GM10847 (cell line): ENCODE results near the gene GLIS1.

Experiments
- POLR2A ChIP-seq: IDR thresholded peaks from 2 replicates; pipeline ENCODE4 v1.6.1; 2011; ENCODE audit not compliant: insufficient read length; ENCODE audit errors: extremely low read depth

The GLIS1 gene

DNA sequence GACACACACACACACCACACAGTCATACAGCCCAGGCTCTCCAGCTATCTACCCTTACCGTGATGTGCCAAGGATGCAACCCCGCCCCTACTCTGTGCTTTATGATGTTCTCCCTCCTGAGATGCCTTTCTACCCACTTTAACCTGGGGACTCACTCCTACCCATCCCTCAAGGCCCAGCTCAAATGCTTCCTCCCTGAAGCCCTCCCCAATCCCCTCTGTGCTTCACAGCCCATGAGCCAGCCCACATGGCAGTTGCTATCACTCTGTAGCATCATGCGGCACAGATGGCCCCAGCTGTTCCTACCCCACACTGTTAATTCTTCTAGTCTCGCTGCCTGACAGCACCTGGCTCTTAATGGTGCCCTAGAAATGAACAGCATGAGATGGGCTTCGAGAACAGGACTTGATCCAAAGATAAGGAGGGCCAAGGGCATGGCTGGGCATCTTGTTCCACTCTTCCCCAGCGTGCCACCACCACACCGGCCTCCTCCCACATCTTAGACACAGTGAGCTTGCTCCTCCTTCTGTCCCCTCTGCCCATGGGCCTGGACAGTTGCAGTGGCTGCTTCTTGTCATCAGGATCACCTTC, 109.8 kb downstream of the GLIS1 start:
- TF ChIP-seq POLR2A, result no peak

DNA sequence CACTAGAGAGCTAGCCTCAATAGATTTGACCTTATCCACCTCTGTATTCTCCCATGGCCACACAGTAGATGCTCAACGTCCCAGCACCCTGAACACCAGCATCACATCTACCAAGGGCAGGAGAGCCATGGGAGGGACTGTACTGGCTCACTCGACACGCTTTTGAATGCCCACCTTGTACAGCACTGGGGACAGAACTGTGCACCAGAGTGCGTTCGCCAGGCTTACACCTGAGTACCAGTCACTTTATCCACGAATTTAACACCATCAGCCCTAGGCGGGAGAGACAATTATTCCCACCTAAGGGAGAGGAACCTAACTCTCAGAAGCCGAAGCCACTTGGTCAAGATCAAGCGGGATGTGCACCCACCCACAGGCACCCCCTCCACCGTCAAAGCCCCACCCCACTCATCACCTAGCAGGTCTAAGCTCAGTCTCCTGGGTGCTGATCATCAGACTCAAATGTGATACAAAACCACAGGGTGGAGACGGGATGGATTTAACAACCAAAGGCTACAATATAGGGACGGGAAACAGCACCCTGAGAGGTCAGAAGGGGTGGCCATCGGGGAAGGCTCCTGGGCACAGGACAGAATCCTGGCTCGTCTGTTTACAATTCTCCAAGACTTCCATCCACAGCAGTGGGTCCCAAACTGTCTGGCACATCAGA, 110.5 kb downstream of the GLIS1 start:
- TF ChIP-seq POLR2A, result no peak

DNA sequence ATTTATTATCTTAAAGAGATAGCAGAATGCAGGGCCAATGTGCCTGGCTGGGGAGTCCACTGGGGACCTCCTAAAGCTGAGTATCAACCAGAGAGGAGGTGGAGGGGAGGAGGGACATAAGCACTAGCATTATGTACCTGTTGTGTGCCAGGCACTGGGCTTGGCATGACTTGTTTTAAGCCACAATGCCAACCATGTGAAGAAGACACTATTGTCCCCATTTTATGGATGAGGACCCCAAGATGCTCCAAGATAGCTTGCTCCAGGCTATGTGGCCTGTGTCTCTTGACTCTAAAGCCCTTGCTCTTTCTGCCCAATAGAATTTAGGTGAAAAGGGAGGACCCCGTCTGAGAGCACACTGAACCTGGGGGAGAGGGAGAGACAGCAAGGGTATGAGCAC, 111.3 kb downstream of the GLIS1 start:
- no peak for TF ChIP-seq POLR2A

DNA sequence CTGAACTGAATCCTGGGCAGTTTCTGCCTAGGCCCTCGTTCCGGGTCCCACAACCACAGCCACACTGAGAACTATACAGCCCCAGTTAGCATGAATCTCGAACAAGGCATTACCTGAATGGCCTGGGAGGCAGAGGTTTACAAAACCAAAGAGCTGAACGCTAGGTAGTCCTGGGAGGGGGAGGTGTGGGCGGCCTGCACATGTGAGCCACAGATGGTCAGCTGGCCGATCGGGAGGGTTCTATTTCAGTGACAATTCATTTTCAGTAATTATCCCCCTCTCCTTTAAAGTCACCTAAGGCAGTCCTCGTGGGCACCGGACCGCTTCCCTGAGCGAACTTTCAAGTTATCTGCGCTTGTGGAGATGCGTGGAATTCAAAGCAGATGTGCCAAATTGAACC, 111.9 kb downstream of the GLIS1 start:
- no peak for TF ChIP-seq POLR2A

DNA sequence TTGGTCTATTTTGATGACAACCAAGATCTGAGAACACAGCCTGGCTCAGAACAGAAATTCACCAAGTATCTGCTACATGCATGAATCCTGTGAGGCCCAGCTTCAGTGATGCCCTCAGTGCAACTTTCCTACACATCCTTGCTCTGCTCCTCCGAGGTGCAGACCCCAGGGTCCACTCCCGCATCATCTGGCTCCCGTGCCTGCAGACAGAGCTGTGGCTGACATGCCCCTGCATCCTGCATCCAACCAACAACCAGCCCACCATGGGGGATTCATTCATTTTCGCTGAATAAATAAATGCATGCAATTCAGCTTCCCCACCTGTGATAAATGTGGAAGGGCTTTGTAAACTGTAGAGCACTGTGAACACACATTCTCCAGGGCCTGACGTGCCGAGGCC, 112.3 kb downstream of the GLIS1 start:
- TF ChIP-seq POLR2A, result no peak

DNA sequence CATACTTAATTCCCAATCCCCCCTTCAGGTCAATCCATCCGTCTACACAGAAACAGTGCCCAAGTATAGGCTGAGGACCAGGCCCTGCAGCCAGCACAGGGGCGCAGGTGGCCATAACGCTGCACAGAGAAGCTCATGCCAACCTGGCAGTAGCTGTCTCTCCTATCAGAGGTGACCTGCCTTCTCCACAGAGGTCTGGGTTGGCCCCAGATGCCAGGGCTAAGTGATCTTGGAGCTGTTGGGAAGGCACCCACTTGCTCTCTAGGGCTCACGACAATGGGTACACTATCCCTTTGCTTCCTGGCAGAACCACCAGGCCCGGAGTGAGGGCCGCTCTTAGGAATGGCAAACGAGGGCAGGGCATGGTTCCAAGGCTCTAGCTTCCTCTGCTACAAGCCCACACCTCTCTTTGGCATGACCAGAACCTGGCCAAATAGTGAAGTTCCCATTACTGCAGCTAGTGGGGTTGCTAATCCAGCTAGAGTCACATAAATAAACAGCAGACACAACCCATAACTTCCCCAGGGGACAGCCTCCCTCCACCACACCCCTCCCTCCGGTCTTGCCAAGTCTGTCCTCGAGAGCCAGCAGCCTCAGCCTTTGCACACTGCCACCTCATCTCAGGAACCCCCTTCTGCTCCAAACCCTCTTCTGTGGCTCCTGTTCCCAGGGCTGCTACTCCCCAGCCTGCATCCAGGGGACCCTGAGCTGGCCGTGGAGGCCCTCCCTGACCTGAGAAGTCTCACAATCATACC, 113.0 kb downstream of the GLIS1 start:
- no peak for TF ChIP-seq POLR2A

DNA sequence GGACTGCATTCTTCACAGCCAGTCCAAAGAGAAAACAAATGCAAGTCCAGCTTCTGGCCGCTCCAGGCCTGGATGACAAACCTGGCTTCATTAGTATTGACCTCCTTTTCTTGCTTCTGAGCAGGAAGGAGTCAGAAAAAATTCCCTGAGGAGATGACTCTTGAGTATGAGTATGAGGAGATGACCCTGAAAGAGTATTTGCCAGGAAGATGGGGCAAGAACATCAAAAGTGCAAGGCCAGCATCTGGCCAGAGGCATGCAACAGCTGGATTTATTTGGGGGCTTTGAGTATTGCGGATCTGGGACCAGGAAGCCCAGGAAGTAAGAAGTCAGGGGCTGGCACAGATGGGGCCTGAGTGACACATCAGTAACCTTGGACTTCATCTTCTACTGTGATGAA, 113.9 kb downstream of the GLIS1 start:
- no peak for TF ChIP-seq POLR2A

DNA sequence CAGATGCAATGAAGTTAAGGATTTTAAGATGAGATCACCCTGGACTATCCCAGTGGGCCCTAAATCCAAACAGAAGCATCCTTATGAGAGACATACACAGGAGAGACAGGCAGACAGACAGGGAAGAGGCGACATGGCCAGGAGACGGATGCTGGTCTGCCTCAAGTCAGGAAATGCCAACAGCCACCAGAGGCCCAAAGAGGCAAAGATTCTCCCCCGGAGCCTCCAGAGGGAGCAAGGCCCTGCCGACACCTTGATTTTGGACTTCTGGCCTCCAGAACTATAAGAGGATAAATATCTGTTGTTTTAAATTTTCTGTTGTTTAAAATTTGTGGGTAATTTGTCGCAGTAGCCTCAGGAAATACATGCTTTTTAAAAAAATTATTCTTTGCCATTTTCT, 116.4 kb downstream of the GLIS1 start:
- TF ChIP-seq POLR2A, result no peak

DNA sequence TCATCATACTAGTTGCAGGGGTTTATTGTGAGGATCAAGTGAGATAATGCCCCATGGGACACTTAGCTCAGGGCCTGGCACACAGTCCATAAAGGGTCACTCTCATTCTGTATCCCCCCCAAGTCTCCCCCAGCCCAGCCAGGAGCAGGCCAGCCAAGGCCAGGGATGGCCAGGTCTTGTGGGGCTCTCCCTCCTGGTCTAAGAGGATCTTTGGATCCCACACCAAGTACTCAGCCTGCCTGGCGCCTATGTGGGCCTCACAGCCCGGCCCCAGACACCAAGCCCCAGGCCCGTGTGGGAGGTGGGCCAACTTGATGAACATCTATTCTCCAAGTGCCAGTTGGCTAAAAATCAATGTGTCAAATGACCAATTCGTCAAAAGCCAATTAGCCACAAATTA, 117.8 kb downstream of the GLIS1 start:
- no peak for TF ChIP-seq POLR2A

DNA sequence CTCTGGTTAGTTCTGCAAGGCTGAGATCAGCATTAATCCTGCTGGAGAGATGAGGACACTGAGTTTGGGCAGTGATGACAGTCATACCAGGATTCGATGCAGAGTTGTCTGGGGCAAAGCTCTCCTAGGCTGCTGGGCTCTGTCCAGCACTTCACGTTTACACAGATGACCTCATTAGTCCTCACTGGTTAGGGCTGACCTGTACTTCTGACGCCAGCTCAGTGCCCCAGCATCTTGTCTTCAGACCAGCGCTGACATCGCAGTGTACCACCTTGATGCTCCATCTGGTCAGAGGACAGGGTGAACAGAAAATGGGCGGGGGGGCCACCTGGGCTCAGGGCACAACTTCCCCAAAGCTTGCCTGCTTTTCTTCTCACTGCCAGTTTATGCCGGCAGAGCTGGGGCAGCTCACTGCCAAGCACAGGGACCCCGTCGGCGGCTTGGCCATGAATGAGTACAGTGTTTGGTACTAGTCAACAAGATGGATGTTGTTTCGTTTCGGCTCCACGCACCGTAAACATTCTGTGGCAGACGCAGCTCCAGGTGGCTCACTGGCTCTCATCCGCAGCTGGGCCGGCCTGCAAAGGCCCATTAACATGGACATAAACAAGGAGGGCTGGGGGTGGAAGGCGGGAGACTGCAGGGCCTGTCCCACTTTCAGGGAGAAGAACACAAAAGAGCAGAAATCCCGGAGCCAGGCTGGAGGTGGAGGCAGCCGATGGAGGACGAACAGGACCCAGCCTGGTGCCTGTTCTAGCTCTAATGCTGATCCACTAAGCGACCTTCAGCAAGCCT, 118.7 kb downstream of the GLIS1 start:
- no peak for TF ChIP-seq POLR2A

DNA sequence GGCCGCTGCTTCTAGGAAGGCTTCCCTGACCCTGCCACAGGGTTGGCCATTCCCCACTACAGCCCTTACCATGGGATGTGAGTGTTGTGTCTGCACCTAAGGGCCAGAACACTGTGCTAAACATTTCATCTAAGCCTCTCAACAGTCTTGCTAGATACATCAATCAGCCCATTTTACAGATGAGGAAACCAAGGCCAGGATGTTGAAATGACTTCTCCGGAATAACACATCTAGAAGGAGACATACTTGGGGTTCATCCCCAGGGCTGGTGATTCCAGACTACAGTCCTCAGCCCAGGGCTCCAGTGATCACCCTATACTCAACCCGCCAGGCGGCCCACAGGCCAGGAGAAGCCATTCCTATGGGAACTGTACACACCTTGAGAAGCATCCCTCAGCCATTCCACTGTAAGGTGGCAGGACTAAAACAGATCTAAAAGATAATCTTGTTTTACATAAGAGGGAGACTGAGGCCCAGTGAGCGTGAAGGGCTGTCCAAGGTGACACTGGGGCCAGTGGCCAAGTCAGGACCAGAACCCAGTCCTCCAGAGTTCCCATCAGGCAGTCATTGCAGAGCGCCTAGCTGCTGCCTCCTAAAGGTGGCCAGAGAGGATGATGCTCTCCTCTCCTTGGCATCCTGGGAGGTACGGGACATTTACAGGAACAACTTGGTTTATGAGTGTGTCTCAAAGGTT, 119.5 kb downstream of the GLIS1 start:
- TF ChIP-seq POLR2A, result no peak

DNA sequence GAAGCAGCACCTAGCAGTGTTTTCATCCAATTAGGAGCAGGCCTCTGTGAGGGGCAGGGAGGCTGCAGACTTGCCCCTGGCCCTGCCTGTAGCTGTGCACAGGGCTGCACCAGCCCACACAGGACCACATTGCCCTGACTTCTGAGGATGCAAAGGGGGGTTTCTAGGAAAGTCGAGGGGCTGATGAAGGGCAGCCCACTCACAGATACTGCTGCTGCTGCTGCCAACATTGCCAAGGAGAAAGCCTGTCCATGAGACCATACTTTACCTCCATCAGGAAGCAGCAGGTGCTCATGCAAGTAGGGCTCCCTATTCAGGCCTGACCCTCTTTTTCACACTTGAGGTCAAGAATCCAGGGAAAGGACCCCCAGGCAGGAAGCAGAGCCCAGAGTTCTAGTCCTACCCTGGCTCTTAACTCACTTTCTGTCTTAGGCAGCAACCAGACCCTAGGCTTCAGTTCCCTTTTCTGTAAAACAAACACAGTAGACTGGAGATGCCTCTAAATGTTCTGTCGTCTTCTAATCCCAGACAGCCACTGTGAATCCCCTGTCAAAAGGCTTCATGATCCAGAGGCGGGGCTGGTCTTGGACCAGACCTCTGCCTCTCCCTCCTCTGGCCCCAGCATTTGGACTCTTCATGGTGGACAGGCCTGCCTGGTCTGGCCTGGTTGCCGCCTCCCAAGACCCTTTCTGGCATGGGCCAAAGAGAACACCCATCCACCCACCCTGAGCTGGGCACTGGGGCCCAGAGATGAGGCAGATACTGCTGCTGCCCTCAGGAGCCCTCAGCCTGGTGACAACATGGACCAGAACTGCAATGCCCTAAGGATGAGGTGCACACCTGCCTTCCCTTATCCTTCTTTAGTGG, 120.2 kb downstream of the GLIS1 start:
- TF ChIP-seq POLR2A, result no peak

DNA sequence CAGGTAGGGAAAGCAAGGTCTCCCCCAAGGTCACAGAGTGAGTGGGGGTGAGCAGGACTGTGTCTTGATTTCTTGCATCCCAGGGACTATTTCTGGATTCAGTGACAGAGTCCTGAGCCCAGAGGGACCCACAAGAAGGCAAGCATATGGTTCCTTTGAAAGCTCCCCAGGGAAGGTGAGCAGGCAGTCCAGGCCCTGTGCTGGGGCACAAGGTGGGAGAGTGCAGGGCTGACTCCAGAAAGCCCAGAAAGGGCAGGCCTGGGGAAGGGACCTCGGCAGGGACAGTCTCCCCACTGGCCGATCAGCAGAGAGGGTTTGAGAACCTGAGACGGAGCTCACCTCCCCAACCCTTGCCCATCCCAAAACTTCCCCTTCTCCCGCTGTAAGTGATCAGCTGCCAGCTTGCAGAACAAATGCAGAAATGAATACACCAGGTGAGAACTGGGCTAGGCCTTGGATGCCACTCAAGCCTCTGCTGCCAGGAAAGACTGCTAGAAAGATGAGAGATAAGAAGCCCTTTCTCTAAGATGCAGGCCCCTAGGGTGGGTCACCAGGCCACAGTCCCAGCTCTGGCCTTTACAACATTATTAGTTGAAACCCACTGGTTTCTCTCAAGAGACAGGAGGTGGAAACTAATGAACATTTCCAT, 121.0 kb downstream of the GLIS1 start:
- no peak for TF ChIP-seq POLR2A

DNA sequence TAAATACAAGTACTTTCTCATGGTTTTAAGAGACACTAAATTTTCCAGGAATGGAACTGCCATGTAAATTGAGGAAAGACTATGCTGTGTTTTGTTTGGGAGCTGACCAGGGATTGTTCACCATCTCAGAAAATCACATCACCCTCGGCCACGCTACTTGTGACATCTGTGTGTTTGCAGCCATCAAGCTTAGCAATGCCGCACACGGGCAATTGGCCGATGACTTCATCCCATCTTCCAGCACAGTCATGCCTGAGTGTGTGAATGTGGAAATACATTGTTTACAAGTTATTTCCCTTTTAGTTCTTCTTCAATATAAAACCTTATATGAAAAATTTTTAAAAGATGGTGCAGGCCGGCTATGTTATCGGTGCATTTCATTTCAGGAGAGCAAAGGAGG, 121.6 kb downstream of the GLIS1 start:
- no peak for TF ChIP-seq POLR2A

DNA sequence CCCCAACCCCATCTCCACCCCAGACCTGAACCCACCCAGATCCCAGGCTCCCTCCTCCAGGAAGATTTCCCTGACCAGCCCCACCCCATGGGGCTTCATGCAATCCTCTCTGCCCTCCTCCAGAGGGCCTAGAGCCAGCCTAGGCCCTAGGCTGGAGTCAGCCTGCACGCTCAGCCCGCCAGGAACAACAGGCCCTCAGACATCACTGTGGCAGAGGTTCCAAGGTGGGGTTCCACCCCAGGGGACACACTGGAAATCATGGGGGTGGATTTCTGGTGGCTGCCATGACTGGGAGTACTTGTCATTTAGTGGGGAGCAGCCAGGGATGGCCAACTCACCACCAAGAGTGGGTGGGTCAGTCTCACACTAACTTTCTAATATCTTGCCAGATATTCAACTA, 122.0 kb downstream of the GLIS1 start:
- TF ChIP-seq POLR2A, result no peak
